Thyroid gland (tissue), 4 donors: ENCODE data around the gene PARD3.

Experiments used
- POLR2A ChIP-seq, 2 donors: fragments of 450-650 bp; IDR thresholded peaks; one replicate each; pipeline ENCODE4 v1.6.1; 2017; ENCODE audit warnings: antibody characterized with exemption in 2 of 2, mild to moderate bottlenecking in 2 of 2, moderate library complexity in 1 of 2
- TF ChIP-seq, protein P1 (sequence below), 6 experiments: fragments of 200-600 bp in 3 of 6; fragments of 450-650 bp in 3 of 6; sonication (generic) in 3 of 6; IDR thresholded peaks; one replicate each; pipeline ENCODE4 v1.5.1; 2016 to 2019; ENCODE audit warnings: antibody characterized with exemption in 6 of 6, mild to moderate bottlenecking in 2 of 6, inconsistent platforms in 1 of 6, moderate library complexity in 1 of 6

GRCh38 chr10:34061841-34062240 is 753.3 kb downstream of the PARD3 start:
- TF ChIP-seq POLR2A (IDR thresholded peaks at IDR 0.05) = no peak
- TF ChIP-seq, protein P1, sequence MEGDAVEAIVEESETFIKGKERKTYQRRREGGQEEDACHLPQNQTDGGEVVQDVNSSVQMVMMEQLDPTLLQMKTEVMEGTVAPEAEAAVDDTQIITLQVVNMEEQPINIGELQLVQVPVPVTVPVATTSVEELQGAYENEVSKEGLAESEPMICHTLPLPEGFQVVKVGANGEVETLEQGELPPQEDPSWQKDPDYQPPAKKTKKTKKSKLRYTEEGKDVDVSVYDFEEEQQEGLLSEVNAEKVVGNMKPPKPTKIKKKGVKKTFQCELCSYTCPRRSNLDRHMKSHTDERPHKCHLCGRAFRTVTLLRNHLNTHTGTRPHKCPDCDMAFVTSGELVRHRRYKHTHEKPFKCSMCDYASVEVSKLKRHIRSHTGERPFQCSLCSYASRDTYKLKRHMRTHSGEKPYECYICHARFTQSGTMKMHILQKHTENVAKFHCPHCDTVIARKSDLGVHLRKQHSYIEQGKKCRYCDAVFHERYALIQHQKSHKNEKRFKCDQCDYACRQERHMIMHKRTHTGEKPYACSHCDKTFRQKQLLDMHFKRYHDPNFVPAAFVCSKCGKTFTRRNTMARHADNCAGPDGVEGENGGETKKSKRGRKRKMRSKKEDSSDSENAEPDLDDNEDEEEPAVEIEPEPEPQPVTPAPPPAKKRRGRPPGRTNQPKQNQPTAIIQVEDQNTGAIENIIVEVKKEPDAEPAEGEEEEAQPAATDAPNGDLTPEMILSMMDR (IDR thresholded peaks at IDR 0.05) = no peak
